Urinary bladder (tissue), 4 donors: ENCODE measurements around the gene SLC4A5. TPM values are rescaled to one million over a fixed set of nuclear protein-coding genes. Genes with fewer than 3 reads are reported as not detected.
"Not testable (repeated sequence)": the region's sequence is repeated elsewhere in the genome, so short reads cannot be mapped to it uniquely, and the experiment has no call there.

Experiments
- DNase-seq: peaks from one replicate; pipeline ENCODE4 v3.0.0-alpha.2; 2015; ENCODE audit errors: extremely low spot score
- H3K27ac ChIP-seq: one replicate; pipeline ENCODE4 v1.5.1; 2013; ENCODE audit warnings: low read depth, mild to moderate bottlenecking, moderate library complexity
- H3K36me3 ChIP-seq: one replicate; pipeline ENCODE4 v1.6.1; 2013; ENCODE audit warnings: mild to moderate bottlenecking, moderate library complexity; ENCODE audit not compliant: insufficient read depth
- H3K4me1 ChIP-seq: one replicate; pipeline ENCODE4 v1.6.1; 2013; ENCODE audit warnings: mild to moderate bottlenecking, moderate library complexity; ENCODE audit not compliant: insufficient read depth
- H3K4me3 ChIP-seq: one replicate; pipeline ENCODE4 v1.5.1; 2013; ENCODE audit warnings: low read depth, low read length
- WGBS: extraction: QIAGEN DNeasy Blood & Tissue Kit; methylation state at CpG from one replicate; pipeline ENCODE4 v1.1.7; 2013; 5-methylcytosine and 5-hydroxymethylcytosine counted together
- polyA plus RNA-seq: library from polyadenylated mRNA; stranded (reverse); fragments of 200-250 nt; gene quantifications from one replicate; pipeline ENCODE4 v1.2.3, GENCODE V29; 2013
- total RNA-seq: library from RNA; depleted of rRNA; stranded (reverse); fragments of >200 nt; gene quantifications from one replicate; pipeline ENCODE4 v1.2.3, GENCODE V29; 2014
- donor health status: healthy with polysubstance abuse.
- donor health status: healthy.

SLC4A5 gene
- total and polyA plus RNA-seq, 2 donors, result 0.92 to 3.8 TPM

- no peaks in the 10 kb centered on the region for H3K36me3 ChIP-seq
- peak within 1 kb of the TSS; percentile 69 for H3K27ac ChIP-seq
- H3K4me3 ChIP-seq, result peak within 1 kb of the TSS; percentile 54
- no peaks in the 10 kb centered on the region for H3K4me1 ChIP-seq
- peak; percentile 67 for DNase-seq
- under 1% methylated on average over 96 of the region's 96 CpGs for WGBS
Observed at GRCh38 chr2:74198461-74199274, 144.5 kb downstream of the SLC4A5 start, which contains the start of gene MTHFD2. TSS of gene MTHFD2 (plus strand) at chr2:74198615. CDS start at chr2:74198642, 27 bp downstream.

GRCh38 chr2:74198023-74198460, 145.2 kb downstream of the SLC4A5 start:
- no peak overlapping the region for H3K27ac ChIP-seq
- no peaks in the 10 kb centered on the region for H3K36me3 ChIP-seq
- DNase-seq, result no peak
- no peaks in the 10 kb centered on the region for H3K4me1 ChIP-seq
- peak overlapping the region; percentile 54 for H3K4me3 ChIP-seq
- 37% methylated on average over 18 of the region's 18 CpGs for WGBS

DNA sequence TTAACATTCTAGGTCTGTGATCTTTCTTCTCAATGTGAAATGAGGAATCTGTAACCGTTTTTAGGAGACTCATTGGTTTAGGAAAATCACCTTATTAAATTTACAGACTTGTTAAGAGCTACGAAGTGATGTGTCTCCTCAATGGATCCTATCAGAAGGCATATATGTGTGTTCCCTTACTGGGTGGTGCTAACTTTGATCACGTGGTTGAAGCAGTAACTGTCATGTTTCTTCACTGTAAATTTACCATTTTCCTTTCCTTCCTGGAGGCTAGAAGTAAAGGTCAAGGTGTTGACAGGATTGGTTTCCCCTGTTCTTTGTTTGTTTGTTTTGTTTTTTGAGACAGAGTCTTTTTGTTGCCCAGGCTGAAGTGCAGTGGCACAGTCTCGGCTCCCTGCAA, 146.2 kb downstream of the SLC4A5 start:
- WGBS, result 52% methylated on average over 4 of the region's 4 CpGs
- no peak for DNase-seq

GRCh38 chr2:74194799-74195198, 148.4 kb downstream of the SLC4A5 start:
- WGBS, result 100% methylated on average over 1 of the region's 1 CpG
- Histone ChIP-seq H3K36me3 (no peaks in the 10 kb centered on the region), H3K27ac (no peak overlapping the region), H3K4me3 (no peak overlapping the region), H3K4me1 (no peaks in the 10 kb centered on the region)
- DNase-seq, result no peak

More for the DNA sequence above, 146.2 kb downstream of the SLC4A5 start:
- Histone ChIP-seq H3K4me3 (no peak overlapping the region), H3K27ac (no peak overlapping the region), H3K36me3 (no peaks in the 10 kb centered on the region), H3K4me1 (no peaks in the 10 kb centered on the region)

DNA sequence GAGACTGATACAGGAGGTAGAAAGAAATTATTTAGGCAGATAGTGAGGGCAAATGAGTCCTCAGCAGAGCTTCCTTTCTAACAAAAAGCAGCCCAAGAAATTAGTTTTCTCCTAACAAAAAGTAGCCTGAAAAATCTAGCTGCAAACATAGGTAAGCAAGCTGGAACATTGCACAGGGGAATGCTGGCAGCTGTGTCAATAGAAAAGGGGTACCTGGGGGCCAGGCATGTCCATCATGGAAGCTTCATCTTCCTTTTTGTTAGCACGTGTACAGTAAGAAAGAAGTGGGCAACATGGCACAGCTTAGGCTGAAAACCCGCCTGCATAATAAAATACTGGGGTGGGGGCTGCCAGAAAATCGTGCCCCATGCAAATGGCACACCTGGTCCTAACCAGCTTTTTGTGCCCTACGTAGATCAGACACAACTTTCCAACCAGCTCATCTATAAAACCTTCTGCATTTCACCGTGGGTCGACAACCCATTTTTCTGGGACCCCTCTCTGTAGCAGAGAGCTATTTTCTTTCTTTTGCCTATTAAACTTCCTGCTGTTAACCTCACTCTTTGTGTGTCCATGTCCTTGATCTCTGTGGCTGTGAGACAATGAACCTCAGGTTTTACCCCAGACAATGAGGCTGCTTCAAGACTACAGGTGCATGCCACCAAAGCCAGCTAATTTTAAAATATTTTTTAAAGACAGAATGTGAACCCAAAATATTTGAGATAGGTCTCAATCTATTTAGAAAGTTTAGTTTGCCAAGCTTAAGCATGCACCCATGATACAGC, 151.4 kb downstream of the SLC4A5 start:
- H3K36me3 ChIP-seq, result no peaks in the 10 kb centered on the region
- WGBS, result 82% methylated on average over 6 of the region's 6 CpGs
- no peak overlapping the region for H3K27ac ChIP-seq
- no peak overlapping the region for H3K4me3 ChIP-seq
- no peak for DNase-seq
- H3K4me1 ChIP-seq, result no peaks in the 10 kb centered on the region

GRCh38 chr2:74188696-74189095, 154.5 kb downstream of the SLC4A5 start:
- WGBS, result 88% methylated on average over 3 of the region's 3 CpGs
- Histone ChIP-seq H3K27ac (no peak overlapping the region), H3K4me3 (no peak overlapping the region), H3K4me1 (no peaks in the 10 kb centered on the region), H3K36me3 (no peaks in the 10 kb centered on the region)
- no peak for DNase-seq

- WGBS, result 45% methylated on average over 6 of the region's 6 CpGs
- no peak overlapping the region for H3K4me3 ChIP-seq
- no peak for DNase-seq
- H3K27ac ChIP-seq, result no peak overlapping the region
- H3K36me3 ChIP-seq, result no peaks in the 10 kb centered on the region
- H3K4me1 ChIP-seq, result no peaks in the 10 kb centered on the region
Observed at GRCh38 chr2:74188018-74188601, 155.1 kb downstream of the SLC4A5 start.

GRCh38 chr2:74186706-74187105, 156.5 kb downstream of the SLC4A5 start:
- H3K27ac ChIP-seq, H3K4me3 ChIP-seq, DNase-seq, H3K4me1 ChIP-seq, H3K36me3 ChIP-seq: not testable (repeated sequence)
- 94% methylated on average over 15 of the region's 15 CpGs for WGBS

- Histone ChIP-seq H3K4me1 (no peaks in the 10 kb centered on the region), H3K27ac (no peak overlapping the region), H3K4me3 (no peak overlapping the region), H3K36me3 (no peaks in the 10 kb centered on the region)
- no peak for DNase-seq
- 84% methylated on average over 9 of the region's 9 CpGs for WGBS
Observed at GRCh38 chr2:74186038-74186437, 157.2 kb downstream of the SLC4A5 start.

DNA sequence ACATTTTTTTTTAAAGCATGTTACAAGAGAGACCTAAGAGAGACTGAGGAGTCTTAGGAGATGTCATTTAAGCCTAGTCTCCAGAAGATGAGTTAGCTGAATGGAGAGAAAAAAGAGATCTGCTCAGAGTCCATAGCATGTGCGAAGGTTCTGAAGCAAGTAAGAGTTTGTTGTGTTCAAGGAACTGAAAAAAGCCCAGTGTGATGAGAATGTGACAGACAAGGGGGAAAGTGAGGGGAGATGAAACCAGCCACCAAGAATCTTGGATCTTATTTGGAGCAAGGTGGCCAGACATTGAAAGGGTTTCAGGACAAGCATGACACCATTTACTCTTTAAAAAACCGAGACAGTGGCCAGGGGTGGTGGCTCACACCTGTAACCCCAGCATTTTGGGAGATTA, 159.3 kb downstream of the SLC4A5 start:
- DNase-seq, result no peak
- Histone ChIP-seq H3K4me3 (no peak overlapping the region), H3K27ac (no peak overlapping the region), H3K4me1 (no peaks in the 10 kb centered on the region), H3K36me3 (no peaks in the 10 kb centered on the region)
- 87% methylated on average over 2 of the region's 2 CpGs for WGBS

- no peak for DNase-seq
- whole genome bisulfite sequencing, result 47% methylated on average over 7 of the region's 7 CpGs
- no peak overlapping the region for H3K4me3 ChIP-seq
Observed at GRCh38 chr2:74181739-74182138, 161.5 kb downstream of the SLC4A5 start.

DNA sequence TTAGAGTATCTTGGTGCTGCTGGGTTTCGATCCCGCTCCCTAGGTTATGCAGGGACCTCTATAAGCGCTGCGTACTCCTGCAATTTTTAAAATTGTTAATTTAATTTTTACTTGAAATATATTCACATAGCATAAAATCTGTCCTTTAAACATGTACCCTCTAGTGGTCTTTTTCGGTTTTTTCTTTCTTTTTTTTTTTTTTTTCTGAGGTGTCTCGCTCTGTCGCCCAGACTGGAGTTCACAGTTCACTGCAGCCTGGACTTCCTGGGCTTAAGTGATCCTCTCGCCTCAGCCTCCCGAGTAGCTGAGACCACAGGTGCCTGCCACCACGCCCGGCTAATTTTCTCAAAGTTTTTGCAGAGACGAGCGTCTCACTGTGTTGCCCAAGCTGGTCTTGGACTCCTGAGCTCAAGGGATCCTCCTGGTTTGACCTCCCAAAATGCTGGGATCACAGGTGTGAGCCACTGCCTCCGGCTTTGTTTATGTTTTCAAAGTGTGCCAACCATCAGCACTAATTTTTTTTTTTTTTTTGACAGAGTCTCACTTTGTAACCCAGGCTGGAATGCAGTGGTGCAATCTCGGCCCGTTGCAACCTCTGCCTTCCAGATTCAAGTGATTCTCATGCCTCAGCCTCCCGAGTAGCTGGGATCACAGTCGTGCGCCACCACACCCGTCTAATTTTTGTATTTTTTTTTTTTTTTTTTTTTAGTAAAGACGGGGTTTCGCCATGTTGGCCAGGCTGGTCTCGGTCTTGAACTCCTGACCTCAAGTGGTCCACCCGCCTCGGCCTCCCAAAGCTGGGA, 164.0 kb downstream of the SLC4A5 start:
- 53% methylated on average over 25 of the region's 25 CpGs for WGBS
- H3K4me3 ChIP-seq, result peak overlapping the region; percentile 12
- no peaks in the 10 kb centered on the region for H3K36me3 ChIP-seq
- no peaks in the 10 kb centered on the region for H3K4me1 ChIP-seq
- H3K27ac ChIP-seq, result no peak overlapping the region
- no peak for DNase-seq

More at GRCh38 chr2:74181739-74182138, 161.5 kb downstream of the SLC4A5 start:
- Histone ChIP-seq H3K4me1 (no peaks in the 10 kb centered on the region), H3K36me3 (no peaks in the 10 kb centered on the region), H3K27ac (no peak overlapping the region)
